ENCODE measurements around the gene PLPP2. TPM values are rescaled to one million over a fixed set of nuclear protein-coding genes. Genes with fewer than 3 reads are reported as not detected.

Gene PLPP2
- total RNA-seq, 5 donors from 2014 or later (not counting 1 experiment from before 2014, with no cell fraction given), result 0.23 to 2.3 (median 1.1) TPM

GRCh38 chr19:317710-318508, 26.7 kb upstream of the PLPP2 start:
- 93% methylated on average over 2 of the region's 10 CpGs for WGBS (ENCODE audit: insufficient coverage)
- no peak for DNase-seq
- no peak for ATAC-seq (replicated peaks in 1 of 4)
- H3K27me3 Mint-ChIP-seq, result no peaks in the 10 kb centered on the region
- Histone ChIP-seq H3K4me3 (ENCODE audit: control insufficient read depth in 1 of 2, extremely low read depth in 1 of 2, low read length in 1 of 2) (no peak overlapping the region), H3K27ac (ENCODE audit: low read length) (no peak overlapping the region), H3K36me3 (ENCODE audit: control insufficient read depth in 2 of 2, extremely low read depth in 1 of 2, insufficient read depth in 1 of 2, low read length in 1 of 2) (peaks cover 23 to 30% of the 10 kb centered on the region in 2 donors), H3K27me3 (replicated peaks in 1 of 2; ENCODE audit: control insufficient read depth in 2 of 2, extremely low read depth in 1 of 2, insufficient read depth in 2 of 2, low read length in 1 of 2) (no peaks in the 10 kb centered on the region), H3K4me1 (ENCODE audit: control insufficient read depth in 1 of 2, extremely low read depth in 1 of 2, insufficient read depth in 2 of 2, low read length in 2 of 2) (no peaks in the 10 kb centered on the region), H3K9me3 (no peaks in the 10 kb centered on the region)
- no peak overlapping the region for H3K27ac Mint-ChIP-seq
- H3K4me3 Mint-ChIP-seq, result no peak overlapping the region
- H3K36me3 Mint-ChIP-seq, result peaks cover 42% of the 10 kb centered on the region
- no peaks in the 10 kb centered on the region for H3K9me3 Mint-ChIP-seq
- ChIA-PET CTCF (no interaction called here), POLR2A (no interaction called here)
- H3K4me1 Mint-ChIP-seq, result peaks cover 0 to 8% (median 0%) of the 10 kb centered on the region in 3 donors

GRCh38 chr19:315811-316210, 24.6 kb upstream of the PLPP2 start:
- Mint-ChIP-seq H3K4me3 (no peak overlapping the region), H3K9me3 (no peaks in the 10 kb centered on the region), H3K36me3 (peaks cover 48% of the 10 kb centered on the region), H3K27ac (no peak overlapping the region), H3K4me1 (peaks cover 0 to 8% (median 0%) of the 10 kb centered on the region in 3 donors), H3K27me3 (no peaks in the 10 kb centered on the region)
- DNase-seq (no peak), ATAC-seq (replicated peaks in 1 of 4) (no peak)
- POLR2A ChIA-PET, result no interaction called here
- CTCF ChIA-PET, result no interaction called here
- H3K4me1 ChIP-seq (ENCODE audit: control insufficient read depth in 1 of 2, extremely low read depth in 1 of 2, insufficient read depth in 2 of 2, low read length in 2 of 2), result no peaks in the 10 kb centered on the region
- no peak overlapping the region for H3K4me3 ChIP-seq (ENCODE audit: control insufficient read depth in 1 of 2, extremely low read depth in 1 of 2, low read length in 1 of 2)
- 100% methylated on average over 5 of the region's 8 CpGs for WGBS (ENCODE audit: insufficient coverage)
- no peaks in the 10 kb centered on the region for H3K9me3 ChIP-seq
- H3K36me3 ChIP-seq (ENCODE audit: control insufficient read depth in 2 of 2, extremely low read depth in 1 of 2, insufficient read depth in 1 of 2, low read length in 1 of 2), result peaks cover 28 to 36% of the 10 kb centered on the region in 2 donors
- H3K27me3 ChIP-seq (replicated peaks in 1 of 2; ENCODE audit: control insufficient read depth in 2 of 2, extremely low read depth in 1 of 2, insufficient read depth in 2 of 2, low read length in 1 of 2), result no peaks in the 10 kb centered on the region
- no peak overlapping the region for H3K27ac ChIP-seq (ENCODE audit: low read length)

DNA sequence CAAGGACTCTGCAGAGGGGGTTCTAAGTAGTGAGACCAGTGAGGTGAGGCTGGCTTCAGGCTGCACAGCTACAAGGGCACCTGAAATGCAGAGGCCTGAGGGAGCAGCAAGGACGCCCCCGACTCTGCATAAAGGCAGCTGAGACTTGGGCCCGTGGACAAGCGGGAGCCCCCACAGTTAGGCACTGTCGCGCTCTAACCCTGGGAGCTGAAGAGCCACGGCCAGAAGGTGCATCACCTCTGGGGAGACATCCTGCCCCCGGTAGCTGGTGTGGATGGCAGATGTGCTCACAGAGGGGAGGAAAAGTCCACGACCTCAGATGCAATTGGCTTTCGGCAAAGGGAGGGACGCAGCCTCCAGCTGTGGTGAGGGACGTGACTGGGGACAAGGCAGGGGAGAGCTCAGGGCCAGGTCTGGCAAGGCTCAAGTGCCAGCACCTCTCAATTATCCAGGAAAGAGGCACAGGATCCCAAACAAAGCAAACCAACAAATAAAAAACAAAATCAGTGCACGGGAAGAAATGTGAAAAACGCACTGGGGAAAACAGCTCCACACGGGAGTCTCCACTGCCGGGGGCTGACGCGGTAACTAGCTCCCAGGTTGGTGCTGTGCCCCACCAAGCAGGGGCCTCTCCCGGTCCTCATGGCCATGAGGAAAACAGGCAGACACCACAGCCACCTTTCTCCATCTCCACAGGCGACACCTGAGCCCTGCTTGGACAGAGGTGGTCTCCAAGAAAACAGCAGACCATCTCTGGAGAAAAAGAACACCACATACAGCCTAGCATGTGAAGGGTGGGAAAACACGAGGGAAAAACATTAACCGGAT, 23.0 kb upstream of the PLPP2 start:
- 93% methylated on average over 14 of the region's 22 CpGs for WGBS (ENCODE audit: insufficient coverage)
- Mint-ChIP-seq H3K4me1 (peaks cover 0 to 8% (median 0%) of the 10 kb centered on the region in 3 donors), H3K27ac (no peak overlapping the region), H3K27me3 (no peaks in the 10 kb centered on the region), H3K4me3 (no peak overlapping the region), H3K36me3 (peaks cover 39% of the 10 kb centered on the region), H3K9me3 (no peaks in the 10 kb centered on the region)
- Histone ChIP-seq H3K36me3 (ENCODE audit: control insufficient read depth in 2 of 2, extremely low read depth in 1 of 2, insufficient read depth in 1 of 2, low read length in 1 of 2) (peaks cover 32 to 39% of the 10 kb centered on the region in 2 donors), H3K4me1 (ENCODE audit: control insufficient read depth in 1 of 2, extremely low read depth in 1 of 2, insufficient read depth in 2 of 2, low read length in 2 of 2) (no peaks in the 10 kb centered on the region), H3K27me3 (replicated peaks in 1 of 2; ENCODE audit: control insufficient read depth in 2 of 2, extremely low read depth in 1 of 2, insufficient read depth in 2 of 2, low read length in 1 of 2) (no peaks in the 10 kb centered on the region), H3K4me3 (ENCODE audit: control insufficient read depth in 1 of 2, extremely low read depth in 1 of 2, low read length in 1 of 2) (no peak overlapping the region), H3K27ac (ENCODE audit: low read length) (no peak overlapping the region), H3K9me3 (no peaks in the 10 kb centered on the region)
- ATAC-seq (replicated peaks in 1 of 4), result no peak
- ChIA-PET POLR2A (no interaction called here), CTCF (no interaction called here)
- DNase-seq, result no peak

DNA sequence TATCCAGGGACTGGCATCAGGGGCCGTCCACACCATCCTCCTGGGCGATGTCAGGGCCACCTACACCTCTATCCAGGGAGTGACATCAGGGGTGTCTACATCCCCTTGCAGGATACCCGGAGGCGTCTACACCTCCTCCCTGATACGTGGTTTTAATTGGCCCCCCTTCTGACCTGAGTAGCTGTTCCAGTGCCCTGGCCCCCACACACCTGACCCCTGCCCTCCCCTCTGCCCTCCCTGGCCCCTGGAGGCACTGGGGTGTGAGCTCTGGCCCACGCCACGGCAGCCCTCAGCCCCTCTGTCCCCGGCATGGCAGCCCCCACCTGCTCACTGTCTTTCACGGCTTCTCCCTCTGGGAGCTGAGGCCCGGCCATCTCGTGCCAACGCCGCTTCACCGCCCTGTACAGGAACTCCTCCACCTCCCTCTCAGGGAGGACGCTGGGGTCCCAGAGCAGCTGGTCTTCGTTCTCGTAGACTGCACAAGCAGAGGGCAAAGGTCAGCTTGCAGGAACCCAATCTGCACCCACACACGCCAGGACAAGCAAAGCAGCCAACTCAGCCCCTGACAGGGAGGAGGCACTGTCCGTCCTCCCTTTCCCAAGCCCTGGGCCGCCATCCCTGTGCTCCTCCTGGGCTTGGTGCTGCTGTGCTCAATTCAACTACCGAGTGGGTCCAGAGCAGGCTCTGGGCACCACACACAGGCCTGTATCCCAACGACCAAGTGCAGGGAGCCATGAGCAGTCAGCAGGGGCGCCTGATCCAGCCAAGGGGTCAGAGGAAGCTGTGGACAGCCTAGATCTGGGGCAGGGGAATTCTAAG, 22.2 kb upstream of the PLPP2 start:
- H3K4me1 ChIP-seq (ENCODE audit: control insufficient read depth in 1 of 2, extremely low read depth in 1 of 2, insufficient read depth in 2 of 2, low read length in 2 of 2), result no peaks in the 10 kb centered on the region
- Mint-ChIP-seq H3K4me3 (no peak overlapping the region), H3K9me3 (no peaks in the 10 kb centered on the region), H3K4me1 (peaks cover 0 to 6% (median 0%) of the 10 kb centered on the region in 3 donors), H3K27ac (no peak overlapping the region), H3K27me3 (no peaks in the 10 kb centered on the region), H3K36me3 (peaks cover 42% of the 10 kb centered on the region)
- peaks cover 32 to 39% of the 10 kb centered on the region in 2 donors for H3K36me3 ChIP-seq (ENCODE audit: control insufficient read depth in 2 of 2, extremely low read depth in 1 of 2, insufficient read depth in 1 of 2, low read length in 1 of 2)
- ATAC-seq (replicated peaks in 1 of 4) (no peak), DNase-seq (no peak)
- CTCF ChIA-PET, result no interaction called here
- H3K27ac ChIP-seq (ENCODE audit: low read length), result no peak overlapping the region
- 94% methylated on average over 22 of the region's 23 CpGs for WGBS (ENCODE audit: insufficient coverage)
- POLR2A ChIA-PET, result no interaction called here
- no peaks in the 10 kb centered on the region for H3K27me3 ChIP-seq (replicated peaks in 1 of 2; ENCODE audit: control insufficient read depth in 2 of 2, extremely low read depth in 1 of 2, insufficient read depth in 2 of 2, low read length in 1 of 2)
- no peak overlapping the region for H3K4me3 ChIP-seq (ENCODE audit: control insufficient read depth in 1 of 2, extremely low read depth in 1 of 2, low read length in 1 of 2)
- H3K9me3 ChIP-seq, result no peaks in the 10 kb centered on the region

DNA sequence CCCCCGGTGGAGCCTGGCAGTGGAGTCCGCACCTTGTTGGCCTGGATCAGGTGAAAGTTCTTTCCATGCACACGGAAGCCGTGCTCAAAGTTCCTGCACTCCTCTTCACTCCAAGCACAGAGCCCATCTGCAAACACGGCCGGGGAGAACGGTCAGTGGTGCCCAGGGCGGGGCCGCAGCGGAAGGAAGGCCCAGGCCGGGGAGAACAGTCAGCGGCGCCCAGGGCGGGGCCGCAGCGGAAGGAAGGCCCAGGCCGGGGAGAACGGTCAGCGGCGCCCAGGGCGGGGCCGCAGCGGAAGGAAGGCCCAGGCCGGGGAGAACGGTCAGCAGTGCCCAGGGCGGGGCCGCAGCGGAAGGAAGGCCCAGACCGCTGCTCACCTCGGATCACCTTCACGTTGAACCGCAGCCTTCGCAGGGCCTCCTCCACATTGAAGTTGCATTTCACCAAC, 20.6 kb upstream of the PLPP2 start:
- H3K4me3 ChIP-seq (ENCODE audit: control insufficient read depth in 1 of 2, extremely low read depth in 1 of 2, low read length in 1 of 2), result no peak overlapping the region
- POLR2A ChIA-PET, result no interaction called here
- 96% methylated on average over 29 of the region's 33 CpGs for WGBS (ENCODE audit: insufficient coverage)

More for the DNA sequence above, 20.6 kb upstream of the PLPP2 start:
- peaks cover 0 to 4% (median 0%) of the 10 kb centered on the region in 3 donors for H3K4me1 Mint-ChIP-seq
- Histone ChIP-seq H3K27me3 (replicated peaks in 1 of 2; ENCODE audit: control insufficient read depth in 2 of 2, extremely low read depth in 1 of 2, insufficient read depth in 2 of 2, low read length in 1 of 2) (no peaks in the 10 kb centered on the region), H3K9me3 (no peaks in the 10 kb centered on the region), H3K27ac (ENCODE audit: low read length) (no peak overlapping the region), H3K36me3 (ENCODE audit: control insufficient read depth in 2 of 2, extremely low read depth in 1 of 2, insufficient read depth in 1 of 2, low read length in 1 of 2) (peaks cover 35 to 53% of the 10 kb centered on the region in 2 donors), H3K4me1 (ENCODE audit: control insufficient read depth in 1 of 2, extremely low read depth in 1 of 2, insufficient read depth in 2 of 2, low read length in 2 of 2) (no peaks in the 10 kb centered on the region)
- no peak for ATAC-seq (replicated peaks in 1 of 4)
- no peaks in the 10 kb centered on the region for H3K9me3 Mint-ChIP-seq
- H3K27ac Mint-ChIP-seq, result no peak overlapping the region
- peaks cover 42% of the 10 kb centered on the region for H3K36me3 Mint-ChIP-seq
- no peaks in the 10 kb centered on the region for H3K27me3 Mint-ChIP-seq
- CTCF ChIA-PET, result no interaction called here
- no peak overlapping the region for H3K4me3 Mint-ChIP-seq
- no peak for DNase-seq
